ENCODE data around the gene PNMA8A. TPM values are rescaled to one million over a fixed set of nuclear protein-coding genes. Genes with fewer than 3 reads are reported as not detected.

PNMA8A gene
- total and polyA plus RNA-seq, 2 experiments from 2014 or later: 5.5 to 11.2 TPM

DNA sequence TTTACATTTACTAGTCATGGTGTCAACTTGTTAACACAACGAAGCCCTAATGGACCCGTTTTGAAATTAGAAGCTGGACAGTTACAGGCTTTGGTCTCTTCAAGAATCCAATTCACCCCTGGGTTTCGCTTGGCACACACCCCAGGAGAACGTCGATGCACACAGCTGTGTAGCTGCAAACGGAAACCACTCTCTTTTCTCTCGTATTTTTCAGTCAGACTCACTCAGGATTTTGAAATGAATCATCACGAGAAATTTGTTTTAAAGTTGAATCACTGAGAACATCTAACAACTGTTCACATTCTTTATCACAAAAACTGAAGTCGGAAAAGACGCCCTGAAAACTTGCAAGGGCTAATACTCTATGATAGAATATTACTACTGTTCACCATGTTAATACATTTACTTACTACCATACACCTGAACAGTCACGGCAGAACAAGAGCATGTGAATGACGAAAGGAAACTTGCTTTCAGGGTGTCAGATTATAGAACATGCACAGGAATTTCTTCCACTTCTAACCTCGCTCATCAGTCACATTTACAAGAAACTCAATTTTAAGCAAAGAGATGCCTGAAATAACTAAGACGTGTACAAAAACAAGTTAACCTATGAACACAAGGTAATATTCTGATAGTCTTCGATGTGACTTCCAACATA lies 4.7 kb downstream of the PNMA8A start:
- no peak for TF ChIP-seq EZH2 (IDR thresholded peaks at IDR 0.05; ENCODE audit: borderline replicate concordance)
- TF ChIP-seq EZH2phosphoT487 (IDR thresholded peaks at IDR 0.05; ENCODE audit: low read depth, severe bottlenecking, unreplicated experiment): no peak
- Histone ChIP-seq H4K20me1 (ENCODE audit: insufficient read depth, poor library complexity, severe bottlenecking) (no peaks in the 10 kb centered on the region), H3K36me3 (replicated peaks; ENCODE audit: insufficient read depth, low read depth) (no peaks in the 10 kb centered on the region), H3K4me2 (no peak overlapping the region), H2AFZ (no peak overlapping the region), H3K9me3 (ENCODE audit: low read depth) (no peaks in the 10 kb centered on the region), H3K4me3 (no peak overlapping the region), H3K27me3 (no peaks in the 10 kb centered on the region), H3K4me1 (ENCODE audit: insufficient read depth) (peaks cover 8% of the 10 kb centered on the region), H3K27ac (peak overlapping the region; percentile 11), H3K79me2 (no peaks in the 10 kb centered on the region), H3K9me2 (replicated peaks; ENCODE audit: insufficient read depth) (no peaks in the 10 kb centered on the region)
- 84% methylated on average over 15 of the region's 15 CpGs for WGBS (ENCODE audit: low lambda C conversion rate, missing lambda C conversion rate)
- no peak for DNase-seq (ENCODE audit: low spot score)

DNA sequence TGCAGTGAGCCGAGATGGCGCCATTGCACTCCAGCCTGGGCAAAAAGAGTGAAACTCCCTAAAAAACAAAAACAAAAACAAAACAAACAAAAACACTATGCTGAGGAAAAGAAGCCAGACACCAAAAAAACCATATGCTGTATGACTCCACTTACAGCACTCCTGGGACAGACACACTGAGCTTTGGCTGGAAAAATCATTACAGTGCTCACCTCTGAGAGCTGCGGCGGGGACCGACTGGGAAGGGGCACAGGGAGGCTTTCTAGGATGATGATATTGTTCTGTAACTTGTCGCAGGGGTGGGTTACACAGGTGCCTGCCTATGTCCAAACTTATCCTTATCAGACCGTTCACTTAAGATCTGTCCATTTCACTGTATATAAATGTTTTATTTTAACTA lies 7.8 kb downstream of the PNMA8A start:
- H3K4me2 ChIP-seq: no peak overlapping the region
- no peaks in the 10 kb centered on the region for H3K9me2 ChIP-seq (replicated peaks; ENCODE audit: insufficient read depth)
- H3K4me3 ChIP-seq: no peak overlapping the region
- H3K36me3 ChIP-seq (replicated peaks; ENCODE audit: insufficient read depth, low read depth): no peaks in the 10 kb centered on the region
- DNase-seq (ENCODE audit: low spot score): no peak
- 90% methylated on average over 7 of the region's 7 CpGs for WGBS (ENCODE audit: low lambda C conversion rate, missing lambda C conversion rate)
- H3K4me1 ChIP-seq (ENCODE audit: insufficient read depth): no peaks in the 10 kb centered on the region
- no peaks in the 10 kb centered on the region for H3K9me3 ChIP-seq (ENCODE audit: low read depth)
- no peak overlapping the region for H2AFZ ChIP-seq
- no peaks in the 10 kb centered on the region for H3K79me2 ChIP-seq
- H3K27me3 ChIP-seq: no peaks in the 10 kb centered on the region
- H3K27ac ChIP-seq: no peak overlapping the region
- TF ChIP-seq EZH2 (IDR thresholded peaks at IDR 0.05; ENCODE audit: borderline replicate concordance) (no peak), EZH2phosphoT487 (IDR thresholded peaks at IDR 0.05; ENCODE audit: low read depth, severe bottlenecking, unreplicated experiment) (no peak), CTCF (IDR thresholded peaks at IDR 0.05; ENCODE audit: poor library complexity) (no peak)
- H4K20me1 ChIP-seq (ENCODE audit: insufficient read depth, poor library complexity, severe bottlenecking): no peaks in the 10 kb centered on the region

GRCh38 chr19:46461537-46461936 lies 9.8 kb downstream of the PNMA8A start:
- H3K4me1 ChIP-seq (ENCODE audit: insufficient read depth): no peaks in the 10 kb centered on the region
- no peak overlapping the region for H2AFZ ChIP-seq
- no peaks in the 10 kb centered on the region for H3K36me3 ChIP-seq (replicated peaks; ENCODE audit: insufficient read depth, low read depth)
- H3K27ac ChIP-seq: no peak overlapping the region
- 94% methylated on average over 2 of the region's 2 CpGs for WGBS (ENCODE audit: low lambda C conversion rate, missing lambda C conversion rate)
- H3K27me3 ChIP-seq: no peaks in the 10 kb centered on the region
- TF ChIP-seq EZH2 (IDR thresholded peaks at IDR 0.05; ENCODE audit: borderline replicate concordance) (no peak), CTCF (IDR thresholded peaks at IDR 0.05; ENCODE audit: poor library complexity) (no peak), EZH2phosphoT487 (IDR thresholded peaks at IDR 0.05; ENCODE audit: low read depth, severe bottlenecking, unreplicated experiment) (no peak)
- H3K79me2 ChIP-seq: no peaks in the 10 kb centered on the region
- H3K4me2 ChIP-seq: no peak overlapping the region
- no peaks in the 10 kb centered on the region for H4K20me1 ChIP-seq (ENCODE audit: insufficient read depth, poor library complexity, severe bottlenecking)
- no peaks in the 10 kb centered on the region for H3K9me2 ChIP-seq (replicated peaks; ENCODE audit: insufficient read depth)
- no peak for DNase-seq (ENCODE audit: low spot score)
- H3K9me3 ChIP-seq (ENCODE audit: low read depth): no peaks in the 10 kb centered on the region
- no peak overlapping the region for H3K4me3 ChIP-seq

DNA sequence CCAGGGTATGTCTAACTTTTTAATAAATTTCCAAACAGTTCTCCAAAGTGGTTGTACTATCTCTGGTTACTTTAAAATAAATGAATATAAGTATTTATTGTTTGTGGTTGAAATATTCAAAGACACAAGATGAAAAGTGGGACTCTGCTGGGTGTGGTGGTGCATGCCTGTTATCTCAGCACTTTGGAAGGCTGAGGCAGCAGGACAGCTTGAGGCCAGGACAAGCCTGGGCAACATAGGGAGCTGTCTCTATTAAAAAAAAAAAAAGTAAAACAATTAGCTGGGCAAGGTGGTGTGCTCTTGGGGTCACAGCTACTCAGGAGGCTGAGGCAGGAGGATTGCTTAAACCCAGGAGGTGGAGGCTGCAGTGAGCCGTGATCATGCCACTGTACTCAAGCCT lies 10.4 kb downstream of the PNMA8A start:
- Histone ChIP-seq H3K9me3 (ENCODE audit: low read depth) (no peaks in the 10 kb centered on the region), H2AFZ (no peak overlapping the region), H3K79me2 (no peaks in the 10 kb centered on the region), H3K4me2 (no peak overlapping the region), H4K20me1 (ENCODE audit: insufficient read depth, poor library complexity, severe bottlenecking) (no peaks in the 10 kb centered on the region), H3K4me3 (no peak overlapping the region), H3K36me3 (replicated peaks; ENCODE audit: insufficient read depth, low read depth) (no peaks in the 10 kb centered on the region), H3K27me3 (no peaks in the 10 kb centered on the region), H3K4me1 (ENCODE audit: insufficient read depth) (no peaks in the 10 kb centered on the region), H3K27ac (no peak overlapping the region), H3K9me2 (replicated peaks; ENCODE audit: insufficient read depth) (no peaks in the 10 kb centered on the region)
- no peak for DNase-seq (ENCODE audit: low spot score)
- WGBS (ENCODE audit: low lambda C conversion rate, missing lambda C conversion rate): 90% methylated on average over 1 of the region's 1 CpG
- TF ChIP-seq EZH2phosphoT487 (IDR thresholded peaks at IDR 0.05; ENCODE audit: low read depth, severe bottlenecking, unreplicated experiment) (no peak), CTCF (IDR thresholded peaks at IDR 0.05; ENCODE audit: poor library complexity) (no peak), EZH2 (IDR thresholded peaks at IDR 0.05; ENCODE audit: borderline replicate concordance) (no peak)

All from hepatocyte (in vitro differentiated cells).